ENCODE results near the gene C1orf185. TPM values are rescaled to one million over a fixed set of nuclear protein-coding genes. Genes with fewer than 3 reads are reported as not detected.

Gene C1orf185
- total RNA-seq, 1 experiment from 2014 or later, result not detected

DNA sequence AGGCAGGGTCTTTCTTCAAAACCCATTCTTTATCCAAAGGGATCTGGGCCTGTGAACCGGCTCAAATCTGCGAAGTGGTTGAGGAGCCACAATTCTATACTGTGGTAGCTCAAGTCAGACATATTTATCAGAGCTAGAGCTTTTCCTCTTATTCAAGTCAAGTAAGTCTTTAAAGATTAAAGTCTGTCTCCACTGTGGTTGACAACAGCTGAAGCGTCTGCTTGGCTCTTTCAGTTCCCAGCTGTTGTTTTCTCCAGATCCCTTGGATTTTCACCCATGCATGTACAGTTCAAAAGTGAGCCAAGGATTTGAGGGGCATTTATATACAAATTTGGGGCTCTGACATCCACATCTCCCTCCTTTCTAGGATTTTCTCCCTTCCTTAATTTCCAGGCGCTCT is 66.9 kb downstream of the C1orf185 start:
- no TSS peak for BruUV-seq (replicated peaks)
- intact Hi-C loops (cut with micrococcal nuclease; ENCODE audit: unreplicated experiment) (no loop called here), in situ Hi-C loops (cut with HindIII; ENCODE audit: low pct_unique_long_range_greater_than_20kb, low sequenced_read_pairs) (no loop called here)
- ChIA-PET POLR2A (no interaction called here), CTCF (interaction anchor here (1.0 kb wide), 1 partner anchor 47 kb away, joined by 3 read pairs; no protein-coding TSS in a partner anchor)
- no peak overlapping the region for H3K4me3 ChIP-seq (ENCODE audit: low read depth in 2 of 2, low read length in 2 of 2)
- no peaks in the 10 kb centered on the region for H3K27me3 ChIP-seq (ENCODE audit: control insufficient read depth, insufficient read depth, low read length)
- H3K36me3 ChIP-seq (ENCODE audit: control insufficient read depth, insufficient read depth, low read length), result no peaks in the 10 kb centered on the region
- TF ChIP-seq CTCF (IDR thresholded peaks at IDR 0.05) (no peak), TCF7L2 (IDR thresholded peaks at IDR 0.05; ENCODE audit: low read depth, low read length) (no peak), POLR2AphosphoS5 (IDR thresholded peaks at IDR 0.05; ENCODE audit: low read depth, low read length) (no peak), REST (IDR thresholded peaks at IDR 0.05; ENCODE audit: insufficient read depth in 1 of 2, low read depth in 2 of 2, low read length in 1 of 2) (no peak), SIN3A (IDR thresholded peaks at IDR 0.05; ENCODE audit: borderline replicate concordance, insufficient read depth, low read depth, low read length) (no peak)
- H3K4me1 ChIP-seq (ENCODE audit: control insufficient read depth, insufficient read depth, low read length), result no peaks in the 10 kb centered on the region
- no peak overlapping the region for H3K27ac ChIP-seq (ENCODE audit: low read length)
- no peak for DNase-seq (ENCODE audit: low read depth, low spot score)
- ATAC-seq, result no peak
- H3K9me3 ChIP-seq (ENCODE audit: control insufficient read depth, insufficient read depth, low read depth, low read length), result no peaks in the 10 kb centered on the region

DNA sequence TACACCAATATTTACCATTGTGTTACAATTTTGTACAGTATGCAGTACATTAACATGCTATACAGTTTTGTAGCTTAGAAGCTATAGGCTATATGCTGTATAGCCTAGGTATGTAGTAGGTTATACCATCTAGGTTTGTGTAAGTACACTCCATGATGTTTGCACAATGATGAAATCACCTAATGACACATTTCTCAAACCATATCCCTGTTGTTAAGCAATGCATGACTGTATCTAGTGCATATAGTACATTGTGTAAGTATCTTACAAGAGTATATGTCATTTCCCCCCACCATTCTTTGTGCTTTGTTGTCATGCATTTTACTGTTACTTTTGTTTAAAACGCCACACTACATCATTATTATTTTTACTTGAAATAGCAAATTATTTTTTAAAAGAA is 68.3 kb downstream of the C1orf185 start:
- H3K27me3 ChIP-seq (ENCODE audit: control insufficient read depth, insufficient read depth, low read length), result no peaks in the 10 kb centered on the region
- no peaks in the 10 kb centered on the region for H3K9me3 ChIP-seq (ENCODE audit: control insufficient read depth, insufficient read depth, low read depth, low read length)
- CTCF ChIA-PET, result interaction anchor here (0.6 kb wide), 1 partner anchor 192 kb away, joined by 4 read pairs; no protein-coding TSS in a partner anchor
- no peaks in the 10 kb centered on the region for H3K36me3 ChIP-seq (ENCODE audit: control insufficient read depth, insufficient read depth, low read length)
- no TSS peak for BruUV-seq (replicated peaks)
- DNase-seq (ENCODE audit: low read depth, low spot score) (peak; percentile 75), ATAC-seq (peak; percentile 88)
- no peaks in the 10 kb centered on the region for H3K4me1 ChIP-seq (ENCODE audit: control insufficient read depth, insufficient read depth, low read length)
- no peak overlapping the region for H3K27ac ChIP-seq (ENCODE audit: low read length)
- H3K4me3 ChIP-seq (ENCODE audit: low read depth in 2 of 2, low read length in 2 of 2), result no peak overlapping the region
- TF ChIP-seq REST (IDR thresholded peaks at IDR 0.05; ENCODE audit: insufficient read depth in 1 of 2, low read depth in 2 of 2, low read length in 1 of 2) (no peak), TCF7L2 (IDR thresholded peaks at IDR 0.05; ENCODE audit: low read depth, low read length) (no peak), SIN3A (IDR thresholded peaks at IDR 0.05; ENCODE audit: borderline replicate concordance, insufficient read depth, low read depth, low read length) (no peak), CTCF (IDR thresholded peaks at IDR 0.05) (no peak), POLR2AphosphoS5 (IDR thresholded peaks at IDR 0.05; ENCODE audit: low read depth, low read length) (no peak)
- POLR2A ChIA-PET, result no interaction called here
- in situ Hi-C loops (cut with HindIII; ENCODE audit: low pct_unique_long_range_greater_than_20kb, low sequenced_read_pairs) (no loop called here), intact Hi-C loops (cut with micrococcal nuclease; ENCODE audit: unreplicated experiment) (no loop called here)
